GM12878 (cell line): Measurements from ENCODE around the gene PAXX. TPM values are rescaled to one million over a fixed set of nuclear protein-coding genes. Genes with fewer than 3 reads are reported as not detected.

Experiments
- ATAC-seq: fragments of 200-7000 bp; cut with Tn5 transposase; 3 replicates; pipeline ENCODE4 v1.9.1; 2020; ENCODE audit warnings: mild to moderate bottlenecking, moderate library complexity
- BruUV-seq: library from RNA; stranded (reverse); fragments of 400-500 nt; replicated peaks from 2 replicates; lab custom pipeline; 2021; lab: Mats Ljungman, UMichigan
- CTCF ChIA-PET: fragments of 300-600 bp; sonication (Branson Sonifier 250); formaldehyde crosslinking; extraction: SDS; loops from one replicate; lab custom pipeline; 2021; ENCODE audit warnings: inconsistent platforms; lab: Yijun Ruan, JAX
- POLR2A ChIA-PET: fragments of 350-600 bp; formaldehyde crosslinking; extraction: SDS; loops from one replicate; lab custom pipeline; 2021; ENCODE audit warnings: inconsistent platforms; lab: Charles Lee
- RAD21 ChIA-PET: fragments of 300-600 bp; sonication (Branson Sonifier 250); formaldehyde crosslinking; loops from one replicate; lab custom pipeline; 2023; ENCODE audit warnings: antibody characterized with exemption; ENCODE audit not compliant: unreplicated experiment; lab: Charles Lee
- SMC1A ChIA-PET: fragments of 300-600 bp; sonication (Branson Sonifier 250); formaldehyde crosslinking; loops from one replicate; lab custom pipeline; 2023; ENCODE audit not compliant: unreplicated experiment, uncharacterized antibody; lab: Charles Lee
- DNase-seq: peaks from one replicate; pipeline ENCODE4 v3.0.0-alpha.2; 2011; ENCODE audit warnings: low read depth, low spot score
- FAIRE-seq: peaks from 3 replicates; lab custom pipeline; 2011; peaks lifted over from hg19 to GRCh38; lab: Jason Lieb, UNC
- H2AFZ ChIP-seq: 2 replicates; pipeline ENCODE4 v1.6.0; 2011; ENCODE audit warnings: low read depth, low read length, control low read depth; ENCODE audit not compliant: control insufficient read depth
- H3K27ac ChIP-seq: 2 replicates; pipeline ENCODE4 v1.5.1; 2011; ENCODE audit warnings: control low read depth; ENCODE audit not compliant: control insufficient read depth, insufficient read depth
- H3K27me3 ChIP-seq, 2 experiments: replicated peaks in 1 of 2; 2 replicates each; pipeline versions ENCODE4 v1.6.0 to v1.6.1; 2011; ENCODE audit warnings: low read length in 1 of 2; ENCODE audit not compliant: control insufficient read depth in 2 of 2, insufficient read depth in 2 of 2
- H3K36me3 ChIP-seq, 2 experiments: 2 replicates each; pipeline ENCODE4 v1.5.1; 2011; ENCODE audit warnings: low read length in 1 of 2; ENCODE audit not compliant: control insufficient read depth in 2 of 2, insufficient read depth in 2 of 2
- H3K4me1 ChIP-seq: 2 replicates; pipeline ENCODE4 v1.6.1; 2011; ENCODE audit warnings: mild to moderate bottlenecking, low read length, moderate library complexity, mixed read lengths; ENCODE audit not compliant: control insufficient read depth, insufficient read depth
- H3K4me2 ChIP-seq: 2 replicates; pipeline ENCODE4 v1.6.0; 2011; ENCODE audit warnings: control low read depth; ENCODE audit not compliant: control insufficient read depth, insufficient read depth
- H3K4me3 ChIP-seq: fragments of 200-600 bp; sonication (generic); 2 replicates; pipeline ENCODE4 v1.5.1; 2016
- H3K79me2 ChIP-seq: 2 replicates; pipeline ENCODE4 v1.6.0; 2011; ENCODE audit warnings: low read length; ENCODE audit not compliant: control insufficient read depth, insufficient read depth
- H3K9ac ChIP-seq: 2 replicates; pipeline ENCODE4 v1.8.0; 2011; ENCODE audit warnings: low read length, control low read depth, mixed read lengths; ENCODE audit not compliant: control insufficient read depth, insufficient read depth
- H3K9me3 ChIP-seq: replicated peaks from 3 replicates; pipeline ENCODE4 v1.5.1; 2011; ENCODE audit warnings: mild to moderate bottlenecking, low read length; ENCODE audit not compliant: control insufficient read depth, insufficient read depth
- H4K20me1 ChIP-seq: 2 replicates; pipeline ENCODE4 v1.6.0; 2011; ENCODE audit not compliant: control insufficient read depth, insufficient read depth
- ATF3 ChIP-seq: IDR thresholded peaks from 2 replicates; pipeline ENCODE4 v1.6.1; 2011; ENCODE audit warnings: low read depth, mild to moderate bottlenecking, low read length, moderate library complexity, borderline replicate concordance; ENCODE audit errors: extremely low read depth
- CREB1 ChIP-seq: IDR thresholded peaks from 2 replicates; pipeline ENCODE4 v1.6.1; 2012; ENCODE audit warnings: low read depth, mild to moderate bottlenecking, inconsistent platforms
- ETV6 ChIP-seq, 2 experiments: fragments of 450-650 bp in 1 of 2; IDR thresholded peaks in 1 of 2; conservative IDR thresholded peaks in 1 of 2; 2 replicates each; pipeline ENCODE4 v1.6.1; 2014; ENCODE audit warnings: antibody characterized with exemption in 1 of 2, borderline replicate concordance in 1 of 2, low read depth in 1 of 2, mild to moderate bottlenecking in 1 of 2, moderate library complexity in 1 of 2
- EZH2 ChIP-seq: IDR thresholded peaks from 2 replicates; pipeline ENCODE4 v1.6.1; 2012; ENCODE audit warnings: low read depth, mild to moderate bottlenecking, control low read depth, inconsistent platforms, low read length, borderline replicate concordance; ENCODE audit not compliant: control insufficient read depth
- GABPA ChIP-seq: IDR thresholded peaks from 2 replicates; pipeline ENCODE4 v1.6.1; 2014; ENCODE audit warnings: antibody characterized with exemption, low read depth, mild to moderate bottlenecking, inconsistent platforms
- HCFC1 ChIP-seq: fragments of 150-350 bp; IDR thresholded peaks from 2 replicates; pipeline ENCODE4 v1.6.1; 2014; ENCODE audit warnings: low read length
- MTA3 ChIP-seq: IDR thresholded peaks from 2 replicates; pipeline ENCODE4 v1.6.1; 2012; ENCODE audit warnings: low read length, inconsistent platforms, borderline replicate concordance
- MXI1 ChIP-seq: fragments of 150-350 bp; IDR thresholded peaks from 2 replicates; pipeline ENCODE4 v1.6.1; 2011; ENCODE audit warnings: low read depth, mild to moderate bottlenecking, inconsistent platforms, low read length, improper control_type of control experiment
- NFYA ChIP-seq: IDR thresholded peaks from 2 replicates; pipeline ENCODE4 v1.6.1; 2011; ENCODE audit warnings: low read depth, mild to moderate bottlenecking, low read length, improper control_type of control experiment, borderline replicate concordance
- PAX8 ChIP-seq: fragments of 450-650 bp; IDR thresholded peaks from 2 replicates; pipeline ENCODE4 v1.6.1; 2017; ENCODE audit warnings: mild to moderate bottlenecking, moderate library complexity
- SMAD5 ChIP-seq: IDR thresholded peaks from 2 replicates; pipeline ENCODE4 v1.6.1; 2016; ENCODE audit warnings: antibody characterized with exemption, low read depth
- STAT1 ChIP-seq: fragments of 450-650 bp; conservative IDR thresholded peaks from 2 replicates; pipeline ENCODE4 v1.6.1; 2014; ENCODE audit warnings: antibody characterized with exemption, mild to moderate bottlenecking
- SUZ12 ChIP-seq: fragments of 200-600 bp; sonication (generic); IDR thresholded peaks from one replicate; pipeline ENCODE4 v1.6.1; 2018; ENCODE audit warnings: antibody characterized with exemption, mild to moderate bottlenecking; ENCODE audit not compliant: unreplicated experiment
- USF1 ChIP-seq: IDR thresholded peaks from 2 replicates; pipeline ENCODE4 v1.6.1; 2011; ENCODE audit warnings: borderline replicate concordance, low read depth, mild to moderate bottlenecking, moderate library complexity, mixed read lengths, low read length; ENCODE audit not compliant: insufficient read depth; ENCODE audit errors: extremely low read length
- ZNF592 ChIP-seq: fragments of 450-650 bp; IDR thresholded peaks from 2 replicates; pipeline ENCODE4 v1.6.1; 2017; ENCODE audit warnings: mild to moderate bottlenecking, moderate library complexity
- WGBS: methylation state at CpG from one replicate; pipeline ENCODE4 v1.1.6; 2016; ENCODE audit warnings: low lambda C conversion rate; ENCODE audit not compliant: insufficient replicate concordance, insufficient coverage; ENCODE audit errors: missing lambda C conversion rate; 5-methylcytosine and 5-hydroxymethylcytosine counted together
- in situ Hi-C: fragments of 300-500 bp; cut with MboI; formaldehyde crosslinking; loops from 9 replicates; pipeline ENCODE4 v1.14.3; 2018; ENCODE audit warnings: mixed read lengths
- intact Hi-C: fragments of 100-400 bp; cut with micrococcal nuclease; formaldehyde crosslinking; loops from one replicate; pipeline ENCODE4 v1.14.2; 2022; ENCODE audit not compliant: unreplicated experiment
- polyA plus RNA-seq, 11 experiments: library from polyadenylated mRNA; depleted of rRNA in 4 of 11; unstranded in 6 of 11; stranded (reverse) in 5 of 11; fragments of >200 nt; fragmentation: Nextera tagmentation in 4 of 11; fragmentation: Illumina TruSeq in 1 of 11; extraction: Ambion mirVana in 4 of 11; extraction: Trizol in 1 of 11; gene quantifications; 1 replicate in 1 of 11; 2 replicates in 10 of 11; pipeline versions ENCODE4 v1.2.1 to v1.2.3, GENCODE V29; 2011 to 2016; ENCODE audit warnings: inconsistent platforms in 2 of 11, missing spikeins in 2 of 11, low read depth in 1 of 11
- total RNA-seq, 4 experiments: library from RNA; depleted of rRNA in 3 of 4; stranded (reverse); fragments of >200 nt in 3 of 4; fragmentation: Illumina TruSeq in 1 of 4; extraction: Trizol in 1 of 4; gene quantifications; 2 replicates each; pipeline versions ENCODE4 v1.2.1 to v1.2.3, GENCODE V29; 2013 to 2021

The PAXX gene
- total and polyA plus RNA-seq, 10 of the 15 experiments (the other 5 are each of a cell fraction or from before 2014, with no cell fraction given): 0.18 to 60.6 (median 29.5) TPM

- no peaks in the 10 kb centered on the region for H3K9me3 ChIP-seq
- no peaks in the 10 kb centered on the region for H4K20me1 ChIP-seq
- ChIA-PET RAD21 (no interaction called here), POLR2A (no interaction called here), CTCF (no interaction called here), SMC1A (no interaction called here)
- no peaks in the 10 kb centered on the region for H3K79me2 ChIP-seq
- no peaks in the 10 kb centered on the region for H3K27me3 ChIP-seq
- TF ChIP-seq EZH2: no peak
- TF ChIP-seq MXI1: no peak
- TF ChIP-seq NFYA: no peak
- TF ChIP-seq CREB1: no peak
- TF ChIP-seq MTA3: no peak
- no peak for TF ChIP-seq ATF3
- TF ChIP-seq PAX8: no peak
- TF ChIP-seq SMAD5: no peak
- TF ChIP-seq USF1: no peak
- TF ChIP-seq ZNF592: no peak
- no peak for TF ChIP-seq STAT1
- TF ChIP-seq SUZ12: no peak
- no peak for TF ChIP-seq HCFC1
- TF ChIP-seq GABPA: no peak
- no peak for TF ChIP-seq ETV6 (conservative IDR thresholded peaks at IDR 0.05 in 1 of 2, IDR thresholded peaks at IDR 0.05 in 1 of 2; ENCODE audit: borderline replicate concordance in 1 of 2, low read depth in 1 of 2)
- ATAC-seq (no peak), DNase-seq (no peak), FAIRE-seq (no peak)
- intact Hi-C loops (no loop called here), in situ Hi-C loops (no loop called here)
- no peaks in the 10 kb centered on the region for H3K4me1 ChIP-seq
- no peak overlapping the region for H3K4me3 ChIP-seq
- no peak overlapping the region for H2AFZ ChIP-seq
- no TSS peak for BruUV-seq
- no peak overlapping the region for H3K4me2 ChIP-seq
- no peaks in the 10 kb centered on the region for H3K36me3 ChIP-seq
- WGBS: 31% methylated on average over 6 of the region's 6 CpGs
- no peak overlapping the region for H3K27ac ChIP-seq
- H3K9ac ChIP-seq: no peak overlapping the region
Observed at GRCh38 chr9:136957901-136958300, 34.3 kb upstream of the PAXX start.
